Measurements from ENCODE around the gene PHRF1. TPM values are rescaled to one million over a fixed set of nuclear protein-coding genes. Genes with fewer than 3 reads are reported as not detected.

Gene PHRF1
- total and polyA plus RNA-seq, 7 donors, result 6.6 to 29.3 (median 16.1) TPM

DNA sequence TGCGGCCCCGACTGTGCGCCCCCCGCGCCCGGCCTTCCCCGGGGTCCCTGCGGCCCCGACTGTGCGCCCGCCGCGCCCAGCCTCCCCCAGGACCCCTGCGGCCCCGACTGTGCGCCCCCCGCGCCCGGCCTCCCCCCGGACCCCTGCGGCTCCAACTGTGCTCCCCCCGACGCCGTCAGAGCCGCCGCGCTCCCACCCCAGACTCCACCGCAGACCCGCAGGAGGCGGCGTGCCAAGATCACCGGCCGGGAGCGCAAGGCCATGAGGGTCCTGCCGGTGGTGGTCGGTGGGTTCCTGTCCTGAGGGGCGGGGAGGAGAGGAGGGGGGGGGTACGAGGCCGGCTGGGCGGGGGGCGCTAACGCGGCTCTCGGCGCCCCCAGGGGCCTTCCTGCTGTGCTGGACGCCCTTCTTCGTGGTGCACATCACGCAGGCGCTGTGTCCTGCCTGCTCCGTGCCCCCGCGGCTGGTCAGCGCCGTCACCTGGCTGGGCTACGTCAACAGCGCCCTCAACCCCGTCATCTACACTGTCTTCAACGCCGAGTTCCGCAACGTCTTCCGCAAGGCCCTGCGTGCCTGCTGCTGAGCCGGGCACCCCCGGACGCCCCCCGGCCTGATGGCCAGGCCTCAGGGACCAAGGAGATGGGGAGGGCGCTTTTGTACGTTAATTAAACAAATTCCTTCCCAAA is 63.9 kb downstream of the PHRF1 start:
- Histone ChIP-seq H3K36me3 (peaks cover 0 to 33% (median 2%) of the 10 kb centered on the region in 4 donors), H3K27me3 (peaks cover 8 to 42% (median 11%) of the 10 kb centered on the region in 3 donors), H3K9me3 (no peaks in the 10 kb centered on the region), H3K4me3 (no peak overlapping the region), H3K4me1 (peaks cover 0 to 34% (median 32%) of the 10 kb centered on the region in 4 donors), H3K27ac (no peak overlapping the region)
- 26 to 67% methylated on average over 69 of the region's 69 CpGs for WGBS, 2 donors
- TF ChIP-seq POLR2A (IDR thresholded peaks at IDR 0.05), result no peak
- no peak for TF ChIP-seq EP300 (IDR thresholded peaks at IDR 0.05)
- TF ChIP-seq CTCF (IDR thresholded peaks at IDR 0.05), result no peak
- TF ChIP-seq POLR2AphosphoS5 (IDR thresholded peaks at IDR 0.05), result no peak
- no peak for DNase-seq
- intact Hi-C loops (cut with DNase I), result no loop called here

DNA sequence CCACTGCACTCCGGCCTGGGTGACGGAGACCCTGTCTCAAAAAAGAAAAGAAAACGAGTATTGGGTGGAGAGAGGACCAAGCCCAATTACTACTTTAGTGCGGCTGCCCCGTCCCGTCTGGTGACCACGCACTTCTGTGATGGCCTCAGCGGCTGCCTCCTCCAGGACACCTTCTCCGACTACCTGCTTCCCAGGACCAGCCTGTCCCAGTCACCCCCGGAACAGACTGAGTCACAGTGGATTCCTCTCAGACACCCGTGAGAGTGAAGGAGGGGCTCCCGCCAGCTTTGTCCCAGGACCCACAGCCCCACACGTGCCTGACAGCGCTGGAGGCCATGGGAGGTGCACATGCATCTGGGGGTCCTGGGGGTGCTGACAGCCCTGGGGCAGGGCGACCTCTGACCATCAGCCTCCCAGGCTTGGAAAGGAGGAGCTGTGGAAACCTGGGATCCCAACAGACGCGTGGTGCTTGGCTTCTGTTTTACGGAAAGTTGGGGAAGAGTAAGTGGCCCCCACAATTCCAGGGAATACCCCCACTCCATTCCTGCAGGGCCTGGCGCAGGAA is 65.6 kb downstream of the PHRF1 start:
- Histone ChIP-seq H3K27ac (no peak overlapping the region), H3K36me3 (peaks cover 0 to 33% (median 2%) of the 10 kb centered on the region in 4 donors), H3K4me1 (peaks cover 0 to 27% (median 25%) of the 10 kb centered on the region in 4 donors), H3K4me3 (no peak overlapping the region), H3K9me3 (no peaks in the 10 kb centered on the region), H3K27me3 (peaks cover 8 to 38% (median 11%) of the 10 kb centered on the region in 3 donors)
- intact Hi-C loops (cut with DNase I), result no loop called here
- TF ChIP-seq POLR2AphosphoS5 (IDR thresholded peaks at IDR 0.05) (no peak), EP300 (IDR thresholded peaks at IDR 0.05) (no peak), CTCF (IDR thresholded peaks at IDR 0.05) (no peak), POLR2A (IDR thresholded peaks at IDR 0.05) (no peak)
- whole genome bisulfite sequencing, 2 donors, result 93 to 94% methylated on average over 19 of the region's 19 CpGs
- no peak for DNase-seq

DNA sequence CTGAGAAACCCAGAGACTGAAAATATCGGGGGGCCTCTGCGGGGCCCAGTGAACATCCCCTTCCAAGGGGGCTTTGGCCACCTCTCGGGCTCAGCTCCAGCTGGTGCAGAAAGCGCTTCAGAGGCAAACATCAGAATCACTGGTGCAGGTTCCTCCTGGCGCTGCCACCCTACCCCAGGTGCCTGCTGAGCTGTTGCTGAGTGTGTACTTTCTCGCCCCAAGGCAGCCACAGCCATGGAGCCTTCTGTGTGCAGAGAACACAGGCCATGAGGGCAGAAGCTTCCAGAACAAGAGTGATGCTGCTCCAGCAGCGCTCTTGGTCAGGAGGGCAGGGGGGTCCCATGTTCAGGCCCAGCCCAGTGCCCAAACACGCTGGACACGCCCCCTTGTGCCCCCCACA is 67.1 kb downstream of the PHRF1 start:
- no peaks in the 10 kb centered on the region for H3K9me3 ChIP-seq
- no peak for DNase-seq
- H3K4me3 ChIP-seq, result no peak overlapping the region
- peaks cover 0 to 33% (median 2%) of the 10 kb centered on the region in 4 donors for H3K36me3 ChIP-seq
- peaks cover 0 to 16% (median 14%) of the 10 kb centered on the region in 4 donors for H3K4me1 ChIP-seq
- H3K27ac ChIP-seq, result no peak overlapping the region
- peaks cover 5 to 23% (median 7%) of the 10 kb centered on the region in 3 donors for H3K27me3 ChIP-seq
- TF ChIP-seq POLR2AphosphoS5 (IDR thresholded peaks at IDR 0.05), result no peak
- no peak for TF ChIP-seq EP300 (IDR thresholded peaks at IDR 0.05)
- no peak for TF ChIP-seq CTCF (IDR thresholded peaks at IDR 0.05)
- no peak for TF ChIP-seq POLR2A (IDR thresholded peaks at IDR 0.05)
- 90 to 97% methylated on average over 9 of the region's 9 CpGs for WGBS, 2 donors
- intact Hi-C loops (cut with DNase I), result no loop called here

DNA sequence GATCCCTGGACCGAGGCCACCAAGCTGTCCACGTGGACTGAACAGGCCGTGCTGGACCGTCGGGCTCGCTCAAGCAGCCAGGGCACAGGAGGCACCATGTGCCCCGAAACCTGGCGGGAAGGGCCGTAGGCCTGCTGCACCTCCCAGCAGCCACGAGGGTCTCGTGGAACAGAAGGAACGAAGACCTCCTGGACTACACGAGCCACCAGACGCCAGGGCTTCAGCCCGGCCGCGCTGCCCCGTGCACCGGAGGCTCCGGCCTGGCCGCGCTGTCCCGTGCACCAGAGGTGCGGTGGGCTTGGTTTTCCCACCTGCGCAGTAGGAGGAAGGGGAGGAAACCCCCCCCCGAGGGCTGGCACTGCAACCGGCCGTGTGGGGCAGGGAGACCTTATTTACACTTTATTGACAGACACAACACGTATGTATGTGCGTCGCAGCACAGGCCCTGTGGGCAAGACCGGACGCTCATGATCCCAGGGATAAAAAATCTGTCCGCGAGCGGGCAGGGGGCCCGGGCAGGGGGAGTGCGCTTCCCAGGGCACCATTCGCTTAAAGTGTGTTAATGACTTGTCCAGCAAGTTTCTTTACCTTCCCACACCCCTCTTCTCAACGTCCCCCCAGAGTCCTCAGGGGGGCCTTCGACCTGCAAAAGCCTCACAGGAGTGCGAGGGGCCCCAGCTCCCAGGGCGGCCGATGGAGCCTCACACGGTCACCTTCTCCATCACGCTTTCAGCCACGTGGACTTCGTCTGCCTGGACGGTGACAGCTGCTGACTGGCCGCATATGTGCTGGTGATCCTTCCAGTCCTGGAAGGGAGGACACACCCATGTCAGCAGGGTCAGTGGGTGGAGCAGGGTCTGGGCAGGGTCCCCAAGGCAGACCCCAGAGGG is 67.8 kb downstream of the PHRF1 start:
- DNase-seq, result no peak
- WGBS, 2 donors, result 89 to 91% methylated on average over 50 of the region's 50 CpGs
- H3K4me1 ChIP-seq, result peaks cover 0 to 12% (median 11%) of the 10 kb centered on the region in 4 donors
- H3K4me3 ChIP-seq, result no peak overlapping the region
- H3K27ac ChIP-seq, result no peak overlapping the region
- peaks cover 3 to 16% (median 3%) of the 10 kb centered on the region in 3 donors for H3K27me3 ChIP-seq
- H3K9me3 ChIP-seq, result no peaks in the 10 kb centered on the region
- peaks cover 0 to 33% (median 2%) of the 10 kb centered on the region in 4 donors for H3K36me3 ChIP-seq
- intact Hi-C loops (cut with DNase I), result no loop called here
- TF ChIP-seq POLR2A (IDR thresholded peaks at IDR 0.05) (no peak), POLR2AphosphoS5 (IDR thresholded peaks at IDR 0.05) (no peak), EP300 (IDR thresholded peaks at IDR 0.05) (no peak), CTCF (IDR thresholded peaks at IDR 0.05) (no peak)
